HepG2 (cell line): ENCODE measurements around the gene OR1S2. TPM values are rescaled to one million over a fixed set of nuclear protein-coding genes. Genes with fewer than 3 reads are reported as not detected.

Experiments
- ATAC-seq: fragments of 200-7000 bp; cut with Tn5 transposase; 3 replicates; pipeline ENCODE4 v1.9.1; 2020; ENCODE audit warnings: mild to moderate bottlenecking, moderate library complexity
- BruUV-seq: library from RNA; stranded (reverse); fragments of 400-500 nt; replicated peaks from 2 replicates; lab custom pipeline; 2021; lab: Mats Ljungman, UMichigan
- CTCF ChIA-PET: fragments of 300-600 bp; formaldehyde crosslinking; extraction: SDS; loops from one replicate; lab custom pipeline; 2021; ENCODE audit warnings: low total read pairs, inconsistent platforms, low intra/inter-chr PET ratio; lab: Yijun Ruan, JAX
- POLR2A ChIA-PET: fragments of 350-600 bp; sonication (Branson Sonifier 250); formaldehyde crosslinking; loops from one replicate; lab custom pipeline; 2020; ENCODE audit warnings: antibody characterized with exemption, inconsistent platforms; lab: Yijun Ruan, JAX
- DNase-seq: peaks from one replicate; pipeline ENCODE4 v3.0.0-alpha.2; 2015; ENCODE audit warnings: low spot score
- FAIRE-seq: peaks from 3 replicates; lab custom pipeline; 2011; peaks lifted over from hg19 to GRCh38; lab: Jason Lieb, UNC
- H2AFZ ChIP-seq: one replicate; pipeline ENCODE4 v1.6.1; 2011; ENCODE audit warnings: low read length, inconsistent platforms
- H3K27ac ChIP-seq: fragments of 300-600 bp; 3 replicates; pipeline ENCODE4 v1.8.0; 2011; ENCODE audit warnings: mixed run types, mild to moderate bottlenecking, mixed read lengths, low read length, inconsistent platforms; ENCODE audit not compliant: insufficient read depth; ENCODE audit errors: extremely low read length
- H3K27me3 ChIP-seq, 2 experiments: fragments of 200-600 bp in 1 of 2; 2 replicates in 1 of 2; 3 replicates in 1 of 2; pipeline versions ENCODE4 v1.6.0 to v1.8.0; 2011; ENCODE audit warnings: low read length in 2 of 2, mild to moderate bottlenecking in 2 of 2, moderate library complexity in 2 of 2, inconsistent platforms in 1 of 2; ENCODE audit not compliant: insufficient read depth in 2 of 2, control insufficient read depth in 1 of 2
- H3K36me3 ChIP-seq, 2 experiments: fragments of 200-600 bp in 1 of 2; replicated peaks in 1 of 2; 2 replicates in 1 of 2; 3 replicates in 1 of 2; pipeline versions ENCODE4 v1.5.1 to v1.8.0; 2011; ENCODE audit warnings: low read length in 2 of 2, inconsistent platforms in 1 of 2; ENCODE audit not compliant: insufficient read depth in 2 of 2, control insufficient read depth in 1 of 2
- H3K4me1 ChIP-seq: 2 replicates; pipeline ENCODE4 v1.5.1; 2012; ENCODE audit warnings: low read length, inconsistent platforms; ENCODE audit not compliant: insufficient read depth
- H3K4me2 ChIP-seq: 2 replicates; pipeline ENCODE4 v1.6.0; 2011; ENCODE audit warnings: low read depth, low read length, inconsistent platforms
- H3K4me3 ChIP-seq, 3 experiments: fragments of 200-600 bp in 1 of 3; sonication (generic), shearing (Covaris generic) in 1 of 3; replicated peaks in 1 of 3; 2 replicates each; pipeline ENCODE4 v1.5.1; 2011 to 2016; ENCODE audit warnings: low read length in 3 of 3, inconsistent platforms in 2 of 3, low read depth in 2 of 3, mild to moderate bottlenecking in 2 of 3, control low read depth in 1 of 3, mixed read lengths in 1 of 3; ENCODE audit not compliant: insufficient read depth in 1 of 3
- H3K79me2 ChIP-seq: one replicate; pipeline ENCODE4 v1.6.1; 2011; ENCODE audit warnings: low read length, inconsistent platforms; ENCODE audit not compliant: insufficient read depth
- H3K9ac ChIP-seq: 2 replicates; pipeline ENCODE4 v1.6.0; 2011; ENCODE audit warnings: mild to moderate bottlenecking, low read depth, low read length, inconsistent platforms; ENCODE audit not compliant: insufficient read depth
- H3K9me3 ChIP-seq: 2 replicates; pipeline ENCODE4 v1.5.1; 2012; ENCODE audit warnings: mild to moderate bottlenecking, low read length
- H4K20me1 ChIP-seq: 2 replicates; pipeline ENCODE4 v1.6.0; 2011; ENCODE audit warnings: inconsistent platforms, mild to moderate bottlenecking, low read length, moderate library complexity; ENCODE audit not compliant: insufficient read depth
- CSRNP1 ChIP-seq: sonication (generic); formaldehyde crosslinking; IDR thresholded peaks from 2 replicates; pipeline ENCODE4 v1.8.1; 2023; ENCODE audit warnings: mild to moderate bottlenecking, missing genetic modification reagents
- MED8 ChIP-seq: sonication (generic); formaldehyde crosslinking; IDR thresholded peaks from 2 replicates; pipeline ENCODE4 v1.8.1; 2023; ENCODE audit warnings: mild to moderate bottlenecking, missing genetic modification reagents; ENCODE audit not compliant: insufficient replicate concordance
- MXD3 ChIP-seq: IDR thresholded peaks from 2 replicates; pipeline ENCODE4 v1.6.1; 2016; ENCODE audit warnings: mild to moderate bottlenecking, missing biosample characterization, missing genetic modification reagents
- SETDB1 ChIP-seq: sonication (generic); formaldehyde crosslinking; IDR thresholded peaks from 2 replicates; pipeline ENCODE4 v1.5.1; 2020; ENCODE audit warnings: missing genetic modification reagents, mild to moderate bottlenecking, borderline replicate concordance
- SRF ChIP-seq: IDR thresholded peaks from 2 replicates; pipeline ENCODE4 v1.6.1; 2011; ENCODE audit warnings: mild to moderate bottlenecking, low read depth, low read length, moderate library complexity
- THAP11 ChIP-seq: IDR thresholded peaks from 2 replicates; pipeline ENCODE4 v1.6.1; 2016; ENCODE audit warnings: missing biosample characterization, missing genetic modification reagents
- TOPORS ChIP-seq: sonication (generic); formaldehyde crosslinking; IDR thresholded peaks from 2 replicates; pipeline ENCODE4 v1.8.0; 2023; ENCODE audit warnings: mild to moderate bottlenecking, missing genetic modification reagents
- ZNF468 ChIP-seq: sonication (generic); formaldehyde crosslinking; IDR thresholded peaks from 2 replicates; pipeline ENCODE4 v1.8.0; 2022; ENCODE audit warnings: mild to moderate bottlenecking, moderate library complexity, missing genetic modification reagents
- ZNF7 ChIP-seq: IDR thresholded peaks from 2 replicates; pipeline ENCODE4 v1.6.1; 2016; ENCODE audit warnings: missing biosample characterization, missing genetic modification reagents
- WGBS: methylation state at CpG from one replicate; pipeline ENCODE4 v1.1.6; 2017; ENCODE audit warnings: low lambda C conversion rate; 5-methylcytosine and 5-hydroxymethylcytosine counted together
- in situ Hi-C: cut with HindIII; loops from 2 replicates; pipeline ENCODE4 v1.10.0; 2017; ENCODE audit warnings: low pct_unique_long_range_greater_than_20kb; ENCODE audit not compliant: extremely low pct_ligation_motif_present
- intact Hi-C: fragments of 100-400 bp; cut with micrococcal nuclease; formaldehyde crosslinking; loops from one replicate; pipeline ENCODE4 v1.10.0; 2022; ENCODE audit not compliant: unreplicated experiment
- polyA plus RNA-seq, 8 experiments: library from polyadenylated mRNA; depleted of rRNA in 3 of 8; stranded (reverse) in 7 of 8; unstranded in 1 of 8; fragments of >200 nt; fragmentation: Illumina TruSeq in 4 of 8; extraction: Trizol in 4 of 8; gene quantifications; 2 replicates each; pipeline versions ENCODE4 v1.2.1 to v1.2.3, GENCODE V29; 2011 to 2016; ENCODE audit warnings: low read depth in 4 of 8, missing spikeins in 1 of 8, mixed read lengths in 1 of 8; ENCODE audit not compliant: insufficient read depth in 1 of 8
- total RNA-seq, 5 experiments: library from RNA; depleted of rRNA; stranded (reverse); fragments of >200 nt; fragmentation: Illumina TruSeq; extraction: Trizol; gene quantifications; 2 replicates each; pipeline ENCODE4 v1.2.3, GENCODE V29; 2016; ENCODE audit warnings: low read depth in 1 of 5

The OR1S2 gene
- total and polyA plus RNA-seq, 2 of the 13 experiments (the other 11 are each of a cell fraction or from before 2014, with no cell fraction given) = not detected

DNA sequence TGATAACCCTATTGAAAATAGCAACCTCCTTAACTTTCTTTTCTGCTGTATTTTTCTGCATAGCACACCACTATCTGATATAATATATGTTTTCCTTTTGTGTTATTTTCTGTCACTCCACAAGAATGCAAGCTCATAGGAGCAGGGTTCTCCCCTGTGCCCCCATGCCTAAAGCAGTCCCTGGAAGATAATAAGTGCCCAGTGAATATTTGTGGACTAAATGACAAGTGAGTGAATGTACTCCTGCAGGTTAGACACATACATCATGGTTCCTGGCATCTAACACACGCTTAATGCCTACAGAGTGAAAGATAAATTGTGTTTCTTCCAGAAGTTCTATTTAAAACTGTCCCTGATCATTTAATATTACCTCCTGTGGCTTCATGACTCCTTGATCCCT, 39.0 kb downstream of the OR1S2 start:
- 33% methylated on average over 1 of the region's 1 CpG for WGBS
- Histone ChIP-seq H3K27me3 (no peaks in the 10 kb centered on the region), H2AFZ (no peak overlapping the region), H4K20me1 (no peaks in the 10 kb centered on the region), H3K9me3 (no peaks in the 10 kb centered on the region), H3K27ac (peak overlapping the region; percentile 73), H3K4me2 (peak overlapping the region; percentile 40), H3K36me3 (no peaks in the 10 kb centered on the region), H3K4me3 (peak overlapping the region in 1 of 3 experiments; percentile 4; a peak in 1 of 6 replicates), H3K9ac (peak overlapping the region; percentile 11; the same call in 1 of the 2 replicates), H3K4me1 (peaks cover 51% of the 10 kb centered on the region), H3K79me2 (no peaks in the 10 kb centered on the region)
- ATAC-seq (peak; percentile 74), DNase-seq (no peak), FAIRE-seq (no peak)
- BruUV-seq = TSS peak; percentile 63
- ChIA-PET POLR2A (interaction anchor here (1.0 to 1.3 kb wide), 2 partner anchors 193 to 386 kb away, joined by 3 read pairs; no protein-coding TSS in a partner anchor), CTCF (no interaction called here)
- in situ Hi-C loops = loop anchor here (25.0 kb wide), 1 partner anchor 322 kb away; no protein-coding TSS in a partner anchor
- intact Hi-C loops = loop anchor here (1.0 kb wide), 1 partner anchor 193 kb away; no protein-coding TSS in a partner anchor
- TF ChIP-seq MXD3 (CRISPR knock-in tag) (no peak), ZNF7 (CRISPR knock-in tag) (peak; percentile 44; the same call in 1 of the 2 replicates), SETDB1 (no peak), ZNF468 (no peak), THAP11 (CRISPR knock-in tag) (no peak), CSRNP1 (0 out of 2 replicates have a peak, but pooled peaks have one; percentile 15), TOPORS (0 out of 2 replicates have a peak, but pooled peaks have one; percentile 17), MED8 (CRISPR knock-in tag) (no peak), SRF (no peak)
